Measurements from ENCODE around the gene STYXL1. TPM values are rescaled to one million over a fixed set of nuclear protein-coding genes. Genes with fewer than 3 reads are reported as not detected.
A peak's percentile ranks its signal among the peaks of the same experiment; 100 is the strongest.
"Not testable (repeated sequence)": the region's sequence is repeated elsewhere in the genome, so short reads cannot be mapped to it uniquely, and the experiment has no call there.

Gene STYXL1
- total RNA-seq, 1 donor from 2014 or later: 0.96 TPM

DNA sequence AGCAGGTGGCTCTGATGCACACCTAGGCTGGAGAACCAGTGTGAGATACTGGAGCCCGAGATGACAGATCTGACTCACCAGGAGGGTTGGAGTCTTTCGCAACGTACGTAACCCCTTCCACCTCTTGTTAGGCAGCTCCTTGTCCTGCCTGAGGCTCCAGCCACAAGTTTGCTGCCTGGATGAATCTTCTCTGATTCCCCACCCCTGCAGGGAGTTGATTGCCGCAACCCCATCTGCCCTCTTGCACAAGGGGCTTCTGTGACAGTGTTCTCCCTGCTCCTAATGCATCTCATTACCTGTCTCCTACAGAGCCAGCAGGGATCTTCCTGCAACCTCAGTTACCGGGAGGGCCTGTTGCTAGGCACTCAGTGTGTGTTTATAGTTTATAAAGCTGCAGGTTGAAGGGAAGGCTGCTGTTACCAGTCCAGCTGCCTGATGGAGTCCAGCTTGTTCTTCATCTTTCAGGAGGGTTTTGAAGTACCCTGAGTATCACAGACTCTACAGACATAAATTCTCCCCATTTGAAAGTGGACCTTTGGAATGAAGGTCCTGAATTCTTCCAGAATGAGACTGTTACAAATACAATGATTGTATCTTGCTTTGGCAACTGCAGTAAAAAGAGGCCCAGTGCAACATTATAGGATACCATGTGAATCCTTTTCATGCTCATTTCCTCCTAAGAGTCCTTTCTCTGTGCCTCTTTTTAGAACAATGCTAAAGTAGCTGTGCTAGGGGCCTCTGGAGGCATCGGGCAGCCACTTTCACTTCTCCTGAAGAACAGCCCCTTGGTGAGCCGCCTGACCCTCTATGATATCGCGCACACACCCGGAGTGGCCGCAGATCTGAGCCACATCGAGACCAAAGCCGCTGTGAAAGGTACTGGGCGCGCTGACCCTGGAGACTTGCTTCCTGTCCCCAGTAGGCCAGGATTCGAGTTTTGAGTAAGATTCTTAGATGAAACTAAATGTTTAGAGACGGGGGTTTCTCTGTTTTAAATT lies 6.6 kb upstream of the STYXL1 start:
- no peak for DNase-seq (ENCODE audit: low spot score in 2 of 2)
- no peak overlapping the region for H3K27ac ChIP-seq
- intact Hi-C loops (cut with DNase I): no loop called here
- TF ChIP-seq, protein P1, sequence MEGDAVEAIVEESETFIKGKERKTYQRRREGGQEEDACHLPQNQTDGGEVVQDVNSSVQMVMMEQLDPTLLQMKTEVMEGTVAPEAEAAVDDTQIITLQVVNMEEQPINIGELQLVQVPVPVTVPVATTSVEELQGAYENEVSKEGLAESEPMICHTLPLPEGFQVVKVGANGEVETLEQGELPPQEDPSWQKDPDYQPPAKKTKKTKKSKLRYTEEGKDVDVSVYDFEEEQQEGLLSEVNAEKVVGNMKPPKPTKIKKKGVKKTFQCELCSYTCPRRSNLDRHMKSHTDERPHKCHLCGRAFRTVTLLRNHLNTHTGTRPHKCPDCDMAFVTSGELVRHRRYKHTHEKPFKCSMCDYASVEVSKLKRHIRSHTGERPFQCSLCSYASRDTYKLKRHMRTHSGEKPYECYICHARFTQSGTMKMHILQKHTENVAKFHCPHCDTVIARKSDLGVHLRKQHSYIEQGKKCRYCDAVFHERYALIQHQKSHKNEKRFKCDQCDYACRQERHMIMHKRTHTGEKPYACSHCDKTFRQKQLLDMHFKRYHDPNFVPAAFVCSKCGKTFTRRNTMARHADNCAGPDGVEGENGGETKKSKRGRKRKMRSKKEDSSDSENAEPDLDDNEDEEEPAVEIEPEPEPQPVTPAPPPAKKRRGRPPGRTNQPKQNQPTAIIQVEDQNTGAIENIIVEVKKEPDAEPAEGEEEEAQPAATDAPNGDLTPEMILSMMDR (IDR thresholded peaks at IDR 0.05): no peak
- no peaks in the 10 kb centered on the region for H3K9me3 ChIP-seq
- H3K27me3 ChIP-seq: no peaks in the 10 kb centered on the region
- peaks cover 0 to 3% of the 10 kb centered on the region in 2 donors for H3K4me1 ChIP-seq
- H3K4me3 ChIP-seq: no peak overlapping the region
- peaks cover 31 to 48% of the 10 kb centered on the region in 2 donors for H3K36me3 ChIP-seq

DNA sequence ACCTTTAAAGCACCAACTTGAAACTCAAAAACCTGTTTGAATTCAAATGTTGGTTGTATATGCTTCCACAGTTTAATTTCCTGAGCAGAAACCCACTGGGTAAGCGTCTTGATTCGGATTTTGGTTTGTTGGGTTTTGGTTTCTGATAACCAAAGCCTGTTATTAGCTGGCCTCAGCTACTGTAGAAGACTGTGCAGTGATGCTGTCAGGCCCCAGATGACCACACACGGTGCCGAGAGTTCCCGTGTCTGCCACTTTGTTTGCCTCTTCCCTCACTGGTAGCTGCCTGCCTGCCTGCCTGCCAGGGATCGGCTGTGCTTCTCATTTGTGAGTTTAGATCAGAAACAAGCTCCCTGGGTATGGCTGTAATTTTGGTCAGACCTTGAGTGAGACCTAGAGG lies 5.7 kb upstream of the STYXL1 start:
- TF ChIP-seq, protein P1 (IDR thresholded peaks at IDR 0.05): no peak
- Histone ChIP-seq H3K4me1 (peaks cover 0 to 10% of the 10 kb centered on the region in 2 donors), H3K9me3 (no peaks in the 10 kb centered on the region), H3K4me3 (no peak overlapping the region), H3K36me3 (peaks cover 21 to 38% of the 10 kb centered on the region in 2 donors), H3K27ac (no peak overlapping the region), H3K27me3 (no peaks in the 10 kb centered on the region)
- intact Hi-C loops (cut with DNase I): no loop called here
- no peak for DNase-seq (ENCODE audit: low spot score in 2 of 2)

DNA sequence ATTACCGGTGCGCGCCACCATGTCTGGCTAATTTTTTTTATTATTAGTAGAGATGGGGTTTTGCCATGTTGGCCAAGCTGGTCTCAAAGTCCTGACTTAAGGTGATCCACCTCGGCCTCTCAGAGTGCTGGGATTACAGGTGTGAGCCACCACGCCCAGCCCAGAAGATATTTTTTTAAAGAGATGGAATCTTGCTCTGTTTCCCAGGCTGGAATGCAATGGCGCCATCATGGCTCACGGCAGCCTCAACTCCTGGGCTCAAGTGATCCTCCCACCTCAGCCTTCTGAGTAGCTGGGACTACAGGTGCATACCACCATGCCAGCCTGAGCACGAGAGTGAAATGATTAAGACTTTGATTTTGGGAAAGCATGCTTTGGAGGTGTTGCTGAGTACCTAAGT lies 4.9 kb upstream of the STYXL1 start:
- DNase-seq (ENCODE audit: low spot score in 2 of 2); H3K27me3 ChIP-seq; intact Hi-C loops (cut with DNase I); H3K4me3 ChIP-seq; H3K9me3 ChIP-seq; H3K27ac ChIP-seq: not testable (repeated sequence)
- H3K4me1 ChIP-seq: peaks cover 0 to 10% of the 10 kb centered on the region in 2 donors
- peaks cover 13 to 31% of the 10 kb centered on the region in 2 donors for H3K36me3 ChIP-seq

DNA sequence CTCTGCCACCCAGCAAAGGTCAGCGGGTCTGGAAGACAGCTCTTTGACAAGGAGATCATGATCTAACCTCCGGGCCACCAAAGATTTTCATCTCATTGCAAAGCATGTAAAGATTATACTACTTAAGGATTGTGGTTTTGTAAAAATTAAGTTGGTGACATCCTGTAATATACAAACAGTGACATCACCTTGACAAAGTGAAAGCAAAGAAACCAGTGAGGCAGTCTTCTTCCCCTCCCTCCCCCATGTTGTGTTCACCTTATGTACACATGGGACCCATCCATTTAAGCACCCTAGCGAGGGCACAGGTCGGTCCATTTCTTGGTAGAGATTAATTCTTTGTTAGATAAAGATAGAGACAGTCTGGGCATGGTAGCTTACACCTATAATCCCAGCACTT lies 4.0 kb upstream of the STYXL1 start:
- no peak for DNase-seq (ENCODE audit: low spot score in 2 of 2)
- Histone ChIP-seq H3K36me3 (peaks cover 7 to 24% of the 10 kb centered on the region in 2 donors), H3K4me3 (no peak overlapping the region), H3K27me3 (no peaks in the 10 kb centered on the region), H3K4me1 (peaks cover 0 to 13% of the 10 kb centered on the region in 2 donors), H3K27ac (no peak overlapping the region), H3K9me3 (no peaks in the 10 kb centered on the region)
- intact Hi-C loops (cut with DNase I): no loop called here
- TF ChIP-seq, protein P1 (IDR thresholded peaks at IDR 0.05): no peak

DNA sequence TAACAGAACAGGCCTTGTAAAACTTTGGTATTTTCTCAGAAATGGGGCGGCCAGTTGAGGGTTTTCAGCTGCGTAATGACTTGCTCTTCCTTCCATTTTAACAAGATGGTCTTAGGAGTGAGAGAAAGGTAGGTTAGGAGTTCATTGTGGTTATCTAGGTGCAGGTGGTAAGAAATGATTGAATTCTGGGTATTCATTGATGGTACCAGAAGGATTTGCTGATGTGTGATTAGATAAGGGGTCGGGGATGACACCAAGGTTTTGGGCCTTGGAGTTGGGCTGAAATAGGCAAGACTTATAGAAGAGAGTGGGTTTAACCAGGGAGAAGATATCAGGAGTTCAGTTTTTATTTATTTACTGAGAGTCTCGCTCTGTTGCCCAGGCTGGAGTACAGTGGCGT lies 2.7 kb upstream of the STYXL1 start:
- Histone ChIP-seq H3K9me3 (no peaks in the 10 kb centered on the region), H3K27me3 (no peaks in the 10 kb centered on the region), H3K27ac (no peak overlapping the region), H3K4me3 (no peak overlapping the region), H3K4me1 (peaks cover 0 to 19% of the 10 kb centered on the region in 2 donors), H3K36me3 (peaks cover 5 to 24% of the 10 kb centered on the region in 2 donors)
- intact Hi-C loops (cut with DNase I): no loop called here
- no peak for DNase-seq (ENCODE audit: low spot score in 2 of 2)
- TF ChIP-seq, protein P1 (IDR thresholded peaks at IDR 0.05): no peak

DNA sequence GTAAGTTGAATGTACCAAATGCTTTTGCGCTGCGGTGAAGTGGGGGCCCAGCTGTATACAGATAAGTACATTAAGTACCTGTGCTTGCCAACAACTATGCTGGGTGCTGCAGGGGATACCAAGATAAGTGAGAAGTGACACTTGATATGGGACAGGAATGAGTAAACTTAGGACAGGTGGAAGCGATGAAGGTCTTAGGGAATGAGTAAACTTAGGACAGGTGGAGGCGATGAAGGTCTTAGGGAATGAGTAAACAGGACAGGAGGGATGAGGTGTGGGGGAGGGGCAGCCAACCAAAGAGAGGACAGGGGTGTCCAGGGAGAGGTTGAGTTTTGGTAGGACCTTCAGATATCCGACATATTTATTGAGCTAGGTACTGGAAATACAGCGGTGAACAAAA lies 1.5 kb upstream of the STYXL1 start:
- intact Hi-C loops (cut with DNase I): loop anchor here (10.0 kb wide), 1 partner anchor 266 kb away; no protein-coding TSS in a partner anchor
- Histone ChIP-seq H3K36me3 (peaks cover 0 to 14% of the 10 kb centered on the region in 2 donors), H3K27ac (peak overlapping the region in 1 of 2 donors; percentile 96), H3K27me3 (no peaks in the 10 kb centered on the region), H3K4me1 (peaks cover 0 to 19% of the 10 kb centered on the region in 2 donors), H3K4me3 (peak overlapping the region; percentile 93 to 99), H3K9me3 (no peaks in the 10 kb centered on the region)
- TF ChIP-seq, protein P1 (IDR thresholded peaks at IDR 0.05): no peak
- DNase-seq (ENCODE audit: low spot score in 2 of 2): no peak
